Measurements from ENCODE around the gene ANO2. TPM values are rescaled to one million over a fixed set of nuclear protein-coding genes. Genes with fewer than 3 reads are reported as not detected.
A peak's percentile ranks its signal among the peaks of the same experiment; 100 is the strongest.

The ANO2 gene
- total RNA-seq, 1 experiment from 2014 or later: not detected

- Histone ChIP-seq H3K9ac (ENCODE audit: low read length) (no peak overlapping the region), H3K4me1 (ENCODE audit: low read length) (no peaks in the 10 kb centered on the region), H3K9me2 (replicated peaks; ENCODE audit: insufficient read depth, low read length) (no peaks in the 10 kb centered on the region), H3K36me3 (ENCODE audit: insufficient read depth, low read length) (no peaks in the 10 kb centered on the region), H3K79me2 (ENCODE audit: low read length) (no peaks in the 10 kb centered on the region), H2AFZ (ENCODE audit: low read length) (no peak overlapping the region), H3K27ac (ENCODE audit: low read length) (no peak overlapping the region), H3K27me3 (ENCODE audit: low read length) (no peaks in the 10 kb centered on the region), H3K9me3 (ENCODE audit: low read length) (no peaks in the 10 kb centered on the region), H4K20me1 (ENCODE audit: insufficient read depth, low read depth, low read length) (no peaks in the 10 kb centered on the region), H3K4me3 (ENCODE audit: low read length) (no peak overlapping the region), H3K4me2 (ENCODE audit: low read depth, low read length, poor library complexity, severe bottlenecking) (no peak overlapping the region)
- DNase-seq: no peak
Measured at GRCh38 chr12:5967645-5968415, 22.8 kb upstream of the ANO2 start.

- no peak overlapping the region for H2AFZ ChIP-seq (ENCODE audit: low read length)
- H3K4me2 ChIP-seq (ENCODE audit: low read depth, low read length, poor library complexity, severe bottlenecking): no peak overlapping the region
- no peaks in the 10 kb centered on the region for H3K9me3 ChIP-seq (ENCODE audit: low read length)
- no peaks in the 10 kb centered on the region for H4K20me1 ChIP-seq (ENCODE audit: insufficient read depth, low read depth, low read length)
- H3K36me3 ChIP-seq (ENCODE audit: insufficient read depth, low read length): no peaks in the 10 kb centered on the region
- H3K9me2 ChIP-seq (replicated peaks; ENCODE audit: insufficient read depth, low read length): no peaks in the 10 kb centered on the region
- H3K27me3 ChIP-seq (ENCODE audit: low read length): no peaks in the 10 kb centered on the region
- no peaks in the 10 kb centered on the region for H3K79me2 ChIP-seq (ENCODE audit: low read length)
- H3K27ac ChIP-seq (ENCODE audit: low read length): no peak overlapping the region
- H3K9ac ChIP-seq (ENCODE audit: low read length): no peak overlapping the region
- DNase-seq: no peak
- H3K4me3 ChIP-seq (ENCODE audit: low read length): no peak overlapping the region
- no peaks in the 10 kb centered on the region for H3K4me1 ChIP-seq (ENCODE audit: low read length)
Measured at GRCh38 chr12:5966486-5967095, 21.5 kb upstream of the ANO2 start.

GRCh38 chr12:5965950-5966383 is 20.9 kb upstream of the ANO2 start:
- H3K9ac ChIP-seq (ENCODE audit: low read length): no peak overlapping the region
- no peaks in the 10 kb centered on the region for H3K27me3 ChIP-seq (ENCODE audit: low read length)
- H3K4me2 ChIP-seq (ENCODE audit: low read depth, low read length, poor library complexity, severe bottlenecking): no peak overlapping the region
- H3K9me2 ChIP-seq (replicated peaks; ENCODE audit: insufficient read depth, low read length): no peaks in the 10 kb centered on the region
- no peak overlapping the region for H3K27ac ChIP-seq (ENCODE audit: low read length)
- DNase-seq: peak; percentile 79
- no peak overlapping the region for H2AFZ ChIP-seq (ENCODE audit: low read length)
- H3K4me1 ChIP-seq (ENCODE audit: low read length): no peaks in the 10 kb centered on the region
- no peak overlapping the region for H3K4me3 ChIP-seq (ENCODE audit: low read length)
- no peaks in the 10 kb centered on the region for H4K20me1 ChIP-seq (ENCODE audit: insufficient read depth, low read depth, low read length)
- no peaks in the 10 kb centered on the region for H3K79me2 ChIP-seq (ENCODE audit: low read length)
- no peaks in the 10 kb centered on the region for H3K36me3 ChIP-seq (ENCODE audit: insufficient read depth, low read length)
- no peaks in the 10 kb centered on the region for H3K9me3 ChIP-seq (ENCODE audit: low read length)

- no peaks in the 10 kb centered on the region for H3K27me3 ChIP-seq (ENCODE audit: low read length)
- H3K79me2 ChIP-seq (ENCODE audit: low read length): no peaks in the 10 kb centered on the region
- H3K9me2 ChIP-seq (replicated peaks; ENCODE audit: insufficient read depth, low read length): no peaks in the 10 kb centered on the region
- H3K4me2 ChIP-seq (ENCODE audit: low read depth, low read length, poor library complexity, severe bottlenecking): no peak overlapping the region
- H3K36me3 ChIP-seq (ENCODE audit: insufficient read depth, low read length): no peaks in the 10 kb centered on the region
- H3K4me1 ChIP-seq (ENCODE audit: low read length): no peaks in the 10 kb centered on the region
- H4K20me1 ChIP-seq (ENCODE audit: insufficient read depth, low read depth, low read length): no peaks in the 10 kb centered on the region
- no peak overlapping the region for H3K4me3 ChIP-seq (ENCODE audit: low read length)
- no peak overlapping the region for H3K9ac ChIP-seq (ENCODE audit: low read length)
- no peak overlapping the region for H2AFZ ChIP-seq (ENCODE audit: low read length)
- no peaks in the 10 kb centered on the region for H3K9me3 ChIP-seq (ENCODE audit: low read length)
- no peak overlapping the region for H3K27ac ChIP-seq (ENCODE audit: low read length)
- no peak for DNase-seq
Measured at GRCh38 chr12:5964913-5965900, 20.1 kb upstream of the ANO2 start.

GRCh38 chr12:5963515-5963914 is 18.5 kb upstream of the ANO2 start:
- no peaks in the 10 kb centered on the region for H3K4me1 ChIP-seq (ENCODE audit: low read length)
- no peaks in the 10 kb centered on the region for H3K9me3 ChIP-seq (ENCODE audit: low read length)
- H2AFZ ChIP-seq (ENCODE audit: low read length): no peak overlapping the region
- no peaks in the 10 kb centered on the region for H3K79me2 ChIP-seq (ENCODE audit: low read length)
- no peak overlapping the region for H3K4me3 ChIP-seq (ENCODE audit: low read length)
- H3K36me3 ChIP-seq (ENCODE audit: insufficient read depth, low read length): no peaks in the 10 kb centered on the region
- H3K4me2 ChIP-seq (ENCODE audit: low read depth, low read length, poor library complexity, severe bottlenecking): no peak overlapping the region
- DNase-seq: no peak
- no peaks in the 10 kb centered on the region for H4K20me1 ChIP-seq (ENCODE audit: insufficient read depth, low read depth, low read length)
- no peak overlapping the region for H3K27ac ChIP-seq (ENCODE audit: low read length)
- H3K9ac ChIP-seq (ENCODE audit: low read length): no peak overlapping the region
- no peaks in the 10 kb centered on the region for H3K9me2 ChIP-seq (replicated peaks; ENCODE audit: insufficient read depth, low read length)
- H3K27me3 ChIP-seq (ENCODE audit: low read length): no peaks in the 10 kb centered on the region

- no peaks in the 10 kb centered on the region for H3K27me3 ChIP-seq (ENCODE audit: low read length)
- H3K9me2 ChIP-seq (replicated peaks; ENCODE audit: insufficient read depth, low read length): no peaks in the 10 kb centered on the region
- no peak overlapping the region for H2AFZ ChIP-seq (ENCODE audit: low read length)
- H3K9me3 ChIP-seq (ENCODE audit: low read length): no peaks in the 10 kb centered on the region
- no peak overlapping the region for H3K4me3 ChIP-seq (ENCODE audit: low read length)
- H4K20me1 ChIP-seq (ENCODE audit: insufficient read depth, low read depth, low read length): no peaks in the 10 kb centered on the region
- H3K4me1 ChIP-seq (ENCODE audit: low read length): no peaks in the 10 kb centered on the region
- no peak overlapping the region for H3K9ac ChIP-seq (ENCODE audit: low read length)
- H3K36me3 ChIP-seq (ENCODE audit: insufficient read depth, low read length): no peaks in the 10 kb centered on the region
- no peak for DNase-seq
- H3K27ac ChIP-seq (ENCODE audit: low read length): no peak overlapping the region
- H3K79me2 ChIP-seq (ENCODE audit: low read length): no peaks in the 10 kb centered on the region
- H3K4me2 ChIP-seq (ENCODE audit: low read depth, low read length, poor library complexity, severe bottlenecking): no peak overlapping the region
Measured at GRCh38 chr12:5960783-5961182, 15.7 kb upstream of the ANO2 start.

- Histone ChIP-seq H3K79me2 (ENCODE audit: low read length) (no peaks in the 10 kb centered on the region), H3K9ac (ENCODE audit: low read length) (no peak overlapping the region), H3K9me3 (ENCODE audit: low read length) (no peaks in the 10 kb centered on the region), H3K4me3 (ENCODE audit: low read length) (no peak overlapping the region), H3K4me2 (ENCODE audit: low read depth, low read length, poor library complexity, severe bottlenecking) (no peak overlapping the region), H2AFZ (ENCODE audit: low read length) (no peak overlapping the region), H4K20me1 (ENCODE audit: insufficient read depth, low read depth, low read length) (no peaks in the 10 kb centered on the region), H3K27ac (ENCODE audit: low read length) (no peak overlapping the region), H3K9me2 (replicated peaks; ENCODE audit: insufficient read depth, low read length) (no peaks in the 10 kb centered on the region), H3K36me3 (ENCODE audit: insufficient read depth, low read length) (no peaks in the 10 kb centered on the region), H3K4me1 (ENCODE audit: low read length) (no peaks in the 10 kb centered on the region), H3K27me3 (ENCODE audit: low read length) (no peaks in the 10 kb centered on the region)
- peak; percentile 11 for DNase-seq
Measured at GRCh38 chr12:5956987-5957386, 11.9 kb upstream of the ANO2 start.

- Histone ChIP-seq H3K4me2 (ENCODE audit: low read depth, low read length, poor library complexity, severe bottlenecking) (no peak overlapping the region), H3K27ac (ENCODE audit: low read length) (no peak overlapping the region), H2AFZ (ENCODE audit: low read length) (no peak overlapping the region), H3K9me3 (ENCODE audit: low read length) (no peaks in the 10 kb centered on the region), H3K27me3 (ENCODE audit: low read length) (no peaks in the 10 kb centered on the region), H3K79me2 (ENCODE audit: low read length) (no peaks in the 10 kb centered on the region), H4K20me1 (ENCODE audit: insufficient read depth, low read depth, low read length) (no peaks in the 10 kb centered on the region), H3K36me3 (ENCODE audit: insufficient read depth, low read length) (no peaks in the 10 kb centered on the region), H3K4me1 (ENCODE audit: low read length) (no peaks in the 10 kb centered on the region), H3K9ac (ENCODE audit: low read length) (no peak overlapping the region), H3K9me2 (replicated peaks; ENCODE audit: insufficient read depth, low read length) (no peaks in the 10 kb centered on the region), H3K4me3 (ENCODE audit: low read length) (no peak overlapping the region)
- no peak for DNase-seq
Measured at GRCh38 chr12:5954661-5955060, 9.6 kb upstream of the ANO2 start.
